Gastroesophageal sphincter (tissue), 4 donors: ENCODE data around the gene HEMK1. TPM values are rescaled to one million over a fixed set of nuclear protein-coding genes. Genes with fewer than 3 reads are reported as not detected.

Experiments
- ATAC-seq: fragments of 150-250 bp; one replicate; pipeline ENCODE4 v1.9.1; 2016; ENCODE audit warnings: mild to moderate bottlenecking, moderate library complexity
- H3K27ac ChIP-seq, 4 donors: fragments of 200-600 bp; sonication (generic) in 3 of 4; 1 replicate in 3 of 4; 2 replicates in 1 of 4; pipeline ENCODE4 v1.5.1; 2016 to 2019
- H3K27me3 ChIP-seq: fragments of 200-600 bp; sonication (generic); one replicate; pipeline ENCODE4 v1.5.1; 2019
- H3K36me3 ChIP-seq, 2 donors: fragments of 200-600 bp; sonication (generic); one replicate each; pipeline ENCODE4 v1.5.1; 2019; ENCODE audit warnings: control low read depth in 1 of 2
- H3K4me1 ChIP-seq, 3 donors: fragments of 200-600 bp; sonication (generic); 1 replicate in 2 of 3; 2 replicates in 1 of 3; pipeline ENCODE4 v1.5.1; 2016 to 2019; ENCODE audit warnings: control low read depth in 2 of 3
- H3K4me3 ChIP-seq, 2 donors: fragments of 200-600 bp; sonication (generic); one replicate each; pipeline ENCODE4 v1.5.1; 2019; ENCODE audit warnings: mild to moderate bottlenecking in 1 of 2, moderate library complexity in 1 of 2
- H3K9me3 ChIP-seq, 3 donors: fragments of 200-600 bp; sonication (generic); one replicate each; pipeline ENCODE4 v1.5.1; 2017 to 2019; ENCODE audit warnings: control low read depth in 2 of 3
- CTCF ChIP-seq, 4 experiments: fragments of 200-600 bp in 2 of 4; fragments of 450-650 bp in 2 of 4; sonication (generic) in 1 of 4; IDR thresholded peaks; one replicate each; pipeline ENCODE4 v1.5.1; 2017 to 2019; ENCODE audit warnings: antibody characterized with exemption in 4 of 4, mild to moderate bottlenecking in 2 of 4, moderate library complexity in 2 of 4
- EP300 ChIP-seq: sonication (generic); formaldehyde crosslinking; IDR thresholded peaks from one replicate; pipeline ENCODE4 v1.6.1; 2017; ENCODE audit warnings: antibody characterized with exemption, mild to moderate bottlenecking
- POLR2A ChIP-seq, 2 donors: fragments of 450-650 bp; IDR thresholded peaks; one replicate each; pipeline ENCODE4 v1.6.1; 2017; ENCODE audit warnings: antibody characterized with exemption in 2 of 2, mild to moderate bottlenecking in 2 of 2, moderate library complexity in 1 of 2
- POLR2AphosphoS5 ChIP-seq: sonication (generic); formaldehyde crosslinking; IDR thresholded peaks from one replicate; pipeline ENCODE4 v1.6.1; 2017; ENCODE audit warnings: antibody characterized with exemption
- WGBS, 2 donors: methylation state at CpG; one replicate each; pipeline ENCODE4 v1.1.5; 2018; ENCODE audit warnings: low coverage in 1 of 2; 5-methylcytosine and 5-hydroxymethylcytosine counted together
- total RNA-seq, 4 donors: library from RNA; depleted of rRNA; stranded (reverse); fragments of >200 nt; gene quantifications; one replicate each; pipeline ENCODE4 v1.1.0, GENCODE V29; 2016

The HEMK1 gene
- total RNA-seq, 4 donors from 2014 or later: 6.4 to 11.7 (median 11.4) TPM

- Histone ChIP-seq H3K27me3 (peaks cover 15% of the 10 kb centered on the region), H3K4me1 (no peaks in the 10 kb centered on the region), H3K9me3 (no peaks in the 10 kb centered on the region), H3K36me3 (no peaks in the 10 kb centered on the region), H3K27ac (no peak overlapping the region), H3K4me3 (no peak overlapping the region)
- TF ChIP-seq EP300: no peak
- WGBS, 2 donors: 61 to 67% methylated on average over 1 to 4 of the region's 4 CpGs
- ATAC-seq: no peak
Measured at GRCh38 chr3:50537421-50538129, 31.7 kb upstream of the HEMK1 start.

- Histone ChIP-seq H3K27me3 (peaks cover 15% of the 10 kb centered on the region), H3K27ac (no peak overlapping the region), H3K9me3 (no peaks in the 10 kb centered on the region), H3K36me3 (no peaks in the 10 kb centered on the region), H3K4me1 (no peaks in the 10 kb centered on the region), H3K4me3 (no peak overlapping the region)
- 53 to 60% methylated on average over 9 to 15 of the region's 18 CpGs for WGBS, 2 donors
- no peak for ATAC-seq
- no peak for TF ChIP-seq CTCF (IDR thresholded peaks at IDR 0.05)
- TF ChIP-seq POLR2AphosphoS5: no peak
Measured at GRCh38 chr3:50539356-50540286, 29.7 kb upstream of the HEMK1 start.

- no peaks in the 10 kb centered on the region for H3K36me3 ChIP-seq
- no peak overlapping the region for H3K4me3 ChIP-seq
- H3K9me3 ChIP-seq: no peaks in the 10 kb centered on the region
- 0 to 100% methylated on average over 1 of the region's 2 CpGs for WGBS, 2 donors
- peaks cover 8% of the 10 kb centered on the region for H3K27me3 ChIP-seq
- TF ChIP-seq POLR2AphosphoS5 (no peak), EP300 (no peak), CTCF (IDR thresholded peaks at IDR 0.05) (peak in 3 of 4 experiments; percentile 89 to 93 (median 89))
- H3K4me1 ChIP-seq: no peaks in the 10 kb centered on the region
- peak; percentile 65 for ATAC-seq
- H3K27ac ChIP-seq: no peak overlapping the region
Measured at GRCh38 chr3:50542177-50543034, 26.9 kb upstream of the HEMK1 start.

GRCh38 chr3:50545781-50546180 is 23.5 kb upstream of the HEMK1 start:
- ATAC-seq: no peak
- Histone ChIP-seq H3K27me3 (no peaks in the 10 kb centered on the region), H3K9me3 (no peaks in the 10 kb centered on the region), H3K27ac (no peak overlapping the region), H3K4me1 (no peaks in the 10 kb centered on the region), H3K36me3 (no peaks in the 10 kb centered on the region), H3K4me3 (no peak overlapping the region)
- WGBS, 2 donors: no CpG with 5 or more reads among the region's 1 CpG
- TF ChIP-seq EP300 (no peak), POLR2A (IDR thresholded peaks at IDR 0.05) (no peak), POLR2AphosphoS5 (no peak), CTCF (IDR thresholded peaks at IDR 0.05) (no peak)

GRCh38 chr3:50549226-50549625 is 20.1 kb upstream of the HEMK1 start:
- WGBS, 2 donors: no CpG with 5 or more reads among the region's 3 CpGs
- no peaks in the 10 kb centered on the region for H3K4me1 ChIP-seq
- no peak overlapping the region for H3K27ac ChIP-seq
- ATAC-seq: no peak
- no peaks in the 10 kb centered on the region for H3K9me3 ChIP-seq
- no peak for TF ChIP-seq POLR2AphosphoS5
- TF ChIP-seq EP300: no peak
- no peak for TF ChIP-seq POLR2A (IDR thresholded peaks at IDR 0.05)
- TF ChIP-seq CTCF (IDR thresholded peaks at IDR 0.05): no peak
- no peaks in the 10 kb centered on the region for H3K36me3 ChIP-seq
- no peak overlapping the region for H3K4me3 ChIP-seq
- peaks cover 4% of the 10 kb centered on the region for H3K27me3 ChIP-seq
